Measurements from ENCODE around the gene CCDC28B.
"Not testable (repeated sequence)": the region's sequence is repeated elsewhere in the genome, so short reads cannot be mapped to it uniquely, and the experiment has no call there.

The CCDC28B gene

DNA sequence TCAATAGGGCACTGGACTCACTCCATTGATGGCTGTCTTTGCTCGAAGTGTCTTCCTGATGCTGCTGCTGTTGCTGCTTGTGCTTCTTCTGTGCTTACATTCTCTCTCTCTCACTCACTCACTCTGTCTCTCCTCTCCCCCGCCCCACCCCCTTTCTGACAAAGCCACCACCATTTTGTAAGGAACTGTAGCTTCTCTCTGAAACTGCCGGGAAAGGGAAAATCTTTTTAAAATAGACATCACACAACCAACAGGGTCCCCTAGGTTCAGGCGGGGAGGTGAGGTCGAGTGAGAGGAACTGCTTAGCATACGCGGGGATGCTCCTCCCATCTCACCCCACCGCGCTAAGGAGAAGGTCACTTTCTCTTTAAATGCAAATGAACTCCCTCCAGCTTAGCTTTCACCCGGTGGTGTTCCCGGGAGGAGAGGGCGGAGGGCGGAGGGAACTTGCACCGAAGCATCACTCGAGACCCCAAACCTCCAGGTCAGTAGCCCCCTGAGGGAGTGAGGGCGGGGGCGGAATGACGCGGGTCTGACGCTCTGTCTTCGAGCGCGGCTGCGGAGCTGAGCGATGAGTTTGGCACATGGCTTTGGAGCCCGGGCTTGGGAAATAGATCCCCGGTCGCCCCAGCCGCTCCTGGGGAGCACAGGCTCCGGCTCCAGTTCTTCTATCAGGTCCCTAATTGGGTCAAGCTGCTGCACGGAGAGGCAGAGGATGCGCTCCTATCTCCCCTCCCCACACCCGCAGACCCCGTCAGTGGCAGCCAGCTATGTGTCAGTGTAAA lies at the start of gene CCDC28B:
TSS of gene CCDC28B (plus strand) at position 370 of the 785 bp plus-strand sequence. CDS start 1,341 bp downstream, outside the sequence.
- intact Hi-C loops (cut with DNase I), result no loop called here
- DNase-seq, result peak; percentile 28 to 82 (median 66)

DNA sequence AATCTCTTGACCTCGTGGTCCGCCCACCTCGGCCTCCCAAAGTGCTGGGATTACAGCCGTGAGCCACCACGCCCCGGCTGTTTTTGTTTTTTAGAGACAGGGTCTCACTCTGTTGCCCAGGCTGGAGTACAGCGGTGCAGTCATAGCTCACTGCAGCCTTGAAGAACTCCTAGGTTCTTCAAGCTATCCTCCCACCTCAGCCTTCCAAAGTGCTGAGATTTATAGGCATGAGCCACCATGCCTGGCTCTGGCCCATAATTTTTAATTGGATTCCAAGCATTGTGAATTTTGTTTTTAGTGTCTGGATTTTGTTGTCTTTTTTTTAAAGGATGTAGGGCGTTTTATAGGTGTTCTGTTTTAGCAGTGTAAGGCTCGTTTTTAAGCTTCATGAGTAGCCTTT lies 49.5 kb upstream of the CCDC28B start:
- intact Hi-C loops (cut with DNase I), result no loop called here

GRCh38 chr1:32151319-32151787 lies 49.0 kb upstream of the CCDC28B start:
- DNase-seq, result peak in 1 of 42 donors; percentile 4
- intact Hi-C loops (cut with DNase I), result no loop called here

More for the DNA sequence above, 49.5 kb upstream of the CCDC28B start:
- no peak for DNase-seq

DNA sequence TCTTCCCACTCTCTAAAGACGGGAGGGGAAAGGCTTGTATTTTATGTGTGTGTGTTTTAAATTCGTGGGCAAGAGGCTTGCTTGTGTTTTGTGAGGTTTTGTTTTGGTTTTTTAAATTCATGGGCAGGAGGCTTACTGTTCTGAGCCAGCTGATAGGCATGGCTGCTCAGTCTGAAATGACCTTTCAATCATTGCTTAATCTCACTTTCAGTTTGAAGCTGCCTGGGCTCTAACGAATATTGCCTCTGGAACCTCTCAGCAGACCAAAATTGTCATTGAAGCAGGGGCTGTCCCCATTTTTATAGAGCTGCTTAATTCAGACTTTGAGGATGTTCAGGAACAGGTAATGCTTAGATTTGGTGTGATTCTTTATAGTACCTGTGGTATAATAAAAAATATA lies 41.2 kb upstream of the CCDC28B start:
- intact Hi-C loops (cut with DNase I), result no loop called here
- DNase-seq, result no peak

GRCh38 chr1:32163405-32163804 lies 37.0 kb upstream of the CCDC28B start:
- DNase-seq, result no peak
- intact Hi-C loops (cut with DNase I), result no loop called here

DNA sequence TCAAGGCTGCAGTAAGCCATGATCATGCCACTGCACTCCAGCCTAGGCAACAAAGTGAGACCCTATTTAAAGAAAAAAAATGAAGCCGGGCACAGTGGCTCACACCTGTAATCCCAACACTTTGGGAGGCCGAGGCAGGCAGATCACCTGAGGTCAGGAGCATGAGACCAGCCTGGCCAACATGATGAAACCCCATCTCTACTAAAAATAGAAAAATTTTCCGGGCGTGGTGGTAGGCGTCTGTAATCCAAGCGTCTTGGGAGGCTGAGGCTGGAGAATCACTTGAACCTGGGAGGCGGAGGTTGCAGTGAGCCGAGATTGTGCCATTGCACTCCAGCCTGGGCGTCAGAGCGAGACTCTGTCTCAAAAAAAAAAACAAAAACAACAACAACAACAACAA lies 34.8 kb upstream of the CCDC28B start:
- intact Hi-C loops (cut with DNase I); DNase-seq: not testable (repeated sequence)

- no peak for DNase-seq
- intact Hi-C loops (cut with DNase I), result no loop called here
Measured at GRCh38 chr1:32170991-32171390, 29.4 kb upstream of the CCDC28B start.

- intact Hi-C loops (cut with DNase I), result no loop called here
- DNase-seq, result no peak
Measured at GRCh38 chr1:32172621-32173245, 27.7 kb upstream of the CCDC28B start.

- intact Hi-C loops (cut with DNase I), result loop anchor here (5.0 kb wide), 1 partner anchor 66 kb away; no protein-coding TSS in a partner anchor
Measured at GRCh38 chr1:32178380-32179192, 21.8 kb upstream of the CCDC28B start.

DNA sequence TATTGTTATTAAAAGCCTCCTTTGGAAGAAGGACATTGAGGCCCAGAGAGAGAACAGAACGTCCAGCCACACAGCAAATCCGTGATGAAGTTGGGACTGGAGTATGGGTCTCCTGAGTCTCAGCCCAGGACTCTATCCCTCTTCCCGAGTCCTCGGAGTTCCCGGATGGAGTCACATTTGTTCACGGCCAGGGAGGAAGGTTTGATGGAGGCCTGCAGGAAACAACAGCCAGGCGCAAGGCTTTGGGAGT lies 21.3 kb upstream of the CCDC28B start:
- intact Hi-C loops (cut with DNase I), result loop anchor here (5.0 kb wide), 1 partner anchor 67 kb away; no protein-coding TSS in a partner anchor
- peak in 1 of 42 donors; percentile 11 for DNase-seq

More at GRCh38 chr1:32178380-32179192, 21.8 kb upstream of the CCDC28B start:
- DNase-seq, result no peak

DNA sequence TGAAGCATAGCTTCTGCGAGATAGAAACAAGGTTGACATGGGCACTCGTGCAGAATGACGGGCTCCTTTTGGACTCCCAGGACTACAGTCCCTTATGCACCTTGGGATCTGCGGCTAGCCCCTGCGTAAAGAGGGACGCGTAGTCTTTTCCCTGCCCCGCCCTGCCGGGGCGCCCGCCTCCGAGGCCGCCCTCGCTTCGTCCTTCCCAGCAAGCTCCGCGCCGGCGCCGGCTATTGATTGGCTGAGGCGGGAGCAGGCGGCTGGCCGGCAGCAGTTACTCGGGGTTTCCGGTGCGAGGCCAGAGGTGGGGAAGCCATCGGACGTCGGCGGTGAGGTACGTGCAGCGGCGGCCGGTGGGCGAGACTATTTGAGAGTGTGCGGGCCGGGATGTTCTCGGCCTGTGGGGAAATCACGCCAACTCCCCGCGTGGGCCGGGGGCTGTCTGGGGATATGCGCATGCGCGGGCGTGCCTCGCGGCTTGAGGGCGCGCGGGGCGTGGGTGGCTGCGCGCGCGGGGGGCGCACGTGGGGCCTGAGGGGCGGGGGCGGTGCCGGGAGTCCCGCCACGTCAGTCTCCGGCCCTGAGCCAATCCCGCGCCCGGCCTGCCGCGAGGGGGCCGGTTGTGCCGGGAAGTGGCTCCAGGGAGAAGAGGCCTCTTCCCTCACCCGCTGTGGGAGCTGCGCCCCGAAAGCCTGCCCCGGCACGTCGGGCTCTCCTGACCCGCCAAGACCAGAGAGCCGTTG lies 20.8 kb upstream of the CCDC28B start, which contains the start of gene TXLNA:
TSS of gene TXLNA (plus strand) at position 233 of the 743 bp plus-strand sequence. CDS start 671 bp downstream, outside the sequence.
- DNase-seq, result peak; percentile 82 to 98 (median 95)
- intact Hi-C loops (cut with DNase I), result loop anchor here (5.0 kb wide), 1 partner anchor 67 kb away; no protein-coding TSS in a partner anchor

- intact Hi-C loops (cut with DNase I), result no loop called here
- peak in 38 of 42 donors; percentile 19 to 67 (median 46) for DNase-seq
Measured at GRCh38 chr1:32180186-32181060, 20.0 kb upstream of the CCDC28B start.

- DNase-seq, result no peak
- intact Hi-C loops (cut with DNase I), result no loop called here
Measured at GRCh38 chr1:32181065-32181464, 19.3 kb upstream of the CCDC28B start.

GRCh38 chr1:32181563-32181962 lies 18.8 kb upstream of the CCDC28B start:
- intact Hi-C loops (cut with DNase I), result no loop called here
- DNase-seq, result no peak

DNA sequence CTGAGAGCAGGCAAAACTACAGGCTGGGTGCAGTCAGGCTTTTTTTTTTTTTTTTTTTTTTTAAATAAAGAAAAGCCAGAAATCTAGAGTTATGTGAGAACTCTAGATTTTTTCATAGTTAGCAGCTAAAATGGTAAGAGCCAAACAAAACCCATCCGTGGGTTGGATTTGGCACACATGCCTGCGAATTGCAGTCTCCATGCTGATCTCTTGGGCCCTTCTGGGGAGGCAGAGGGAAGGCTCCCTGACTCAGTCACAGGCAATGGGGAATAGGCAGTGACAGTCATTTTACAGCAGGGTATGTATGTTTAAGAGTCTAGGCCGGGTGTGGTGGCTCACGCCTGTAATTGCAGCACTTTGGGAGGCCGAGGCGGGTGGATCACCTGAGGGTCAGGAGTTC lies 18.3 kb upstream of the CCDC28B start:
- no peak for DNase-seq
- intact Hi-C loops (cut with DNase I), result no loop called here

DNA sequence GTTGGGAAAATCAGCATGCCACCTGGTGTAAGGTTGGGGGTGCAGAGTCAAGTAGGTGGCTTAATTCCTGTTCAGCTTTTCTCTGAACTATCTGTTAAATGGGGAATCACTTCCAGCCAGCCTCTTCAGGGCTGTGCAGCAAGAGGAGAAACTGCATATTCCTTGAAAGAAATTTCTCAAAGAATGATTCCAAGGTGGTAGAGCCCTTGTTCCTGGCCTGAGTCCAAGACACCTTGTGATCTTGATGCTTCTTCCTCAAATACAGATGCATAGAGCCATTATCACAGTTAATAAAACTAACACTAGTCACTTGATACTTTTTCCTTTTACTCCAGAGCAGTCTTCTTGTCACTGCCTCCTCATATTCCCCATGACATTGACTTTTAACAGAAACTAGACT lies 15.7 kb upstream of the CCDC28B start:
- intact Hi-C loops (cut with DNase I), result no loop called here
- DNase-seq, result no peak

DNA sequence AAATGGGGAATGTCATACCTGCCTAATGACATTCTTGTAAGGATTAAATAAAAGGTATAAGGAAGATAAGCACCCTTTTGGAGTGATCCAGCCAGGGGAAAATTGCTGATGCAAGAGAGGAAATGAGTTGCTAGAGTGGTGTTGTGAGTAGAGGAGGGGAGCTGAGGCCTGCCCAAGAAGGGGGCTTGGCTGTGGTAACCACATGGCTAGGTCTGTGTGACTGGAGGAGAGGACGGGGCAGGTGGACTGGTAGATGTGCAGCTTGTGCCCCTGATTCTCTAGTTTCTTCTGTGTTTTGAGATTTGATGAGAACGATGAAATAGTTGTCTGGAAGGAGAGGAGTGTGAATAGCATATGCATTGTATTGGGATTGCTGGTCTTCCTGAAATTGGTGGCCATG lies 14.3 kb upstream of the CCDC28B start:
- no peak for DNase-seq
- intact Hi-C loops (cut with DNase I), result no loop called here

GRCh38 chr1:32186491-32186890 lies 13.9 kb upstream of the CCDC28B start:
- no peak for DNase-seq
- intact Hi-C loops (cut with DNase I), result no loop called here
